A549 (cell line): ENCODE results near the gene RACGAP1.

Experiments
- CHD2 ChIP-seq: fragments of 150-350 bp; IDR thresholded peaks from 2 replicates; pipeline ENCODE4 v1.6.1; 2014; ENCODE audit warnings: low read length; ENCODE audit not compliant: partially characterized antibody
- POLR2A ChIP-seq: IDR thresholded peaks from 2 replicates; pipeline ENCODE4 v1.6.1; 2012; ENCODE audit warnings: mild to moderate bottlenecking, low read length
- RAD21 ChIP-seq, 2 experiments: fragments of >200 bp in 1 of 2; sonication (Bioruptor Twin) in 1 of 2; formaldehyde crosslinking in 1 of 2; IDR thresholded peaks in 1 of 2; conservative IDR thresholded peaks in 1 of 2; 2 replicates in 1 of 2; 3 replicates in 1 of 2; pipeline ENCODE4 v1.6.1; 2012 to 2018; ENCODE audit warnings: inconsistent platforms in 1 of 2
- TF ChIP-seq, protein P1 (sequence below): fragments of 150-350 bp; IDR thresholded peaks from 2 replicates; pipeline ENCODE4 v1.6.1; 2014; ENCODE audit warnings: low read depth, mild to moderate bottlenecking, low read length
- TF ChIP-seq, protein P2 (sequence below): fragments of >200 bp; sonication (Bioruptor Twin); formaldehyde crosslinking; IDR thresholded peaks from 3 replicates; pipeline ENCODE4 v1.5.1; 2016

DNA sequence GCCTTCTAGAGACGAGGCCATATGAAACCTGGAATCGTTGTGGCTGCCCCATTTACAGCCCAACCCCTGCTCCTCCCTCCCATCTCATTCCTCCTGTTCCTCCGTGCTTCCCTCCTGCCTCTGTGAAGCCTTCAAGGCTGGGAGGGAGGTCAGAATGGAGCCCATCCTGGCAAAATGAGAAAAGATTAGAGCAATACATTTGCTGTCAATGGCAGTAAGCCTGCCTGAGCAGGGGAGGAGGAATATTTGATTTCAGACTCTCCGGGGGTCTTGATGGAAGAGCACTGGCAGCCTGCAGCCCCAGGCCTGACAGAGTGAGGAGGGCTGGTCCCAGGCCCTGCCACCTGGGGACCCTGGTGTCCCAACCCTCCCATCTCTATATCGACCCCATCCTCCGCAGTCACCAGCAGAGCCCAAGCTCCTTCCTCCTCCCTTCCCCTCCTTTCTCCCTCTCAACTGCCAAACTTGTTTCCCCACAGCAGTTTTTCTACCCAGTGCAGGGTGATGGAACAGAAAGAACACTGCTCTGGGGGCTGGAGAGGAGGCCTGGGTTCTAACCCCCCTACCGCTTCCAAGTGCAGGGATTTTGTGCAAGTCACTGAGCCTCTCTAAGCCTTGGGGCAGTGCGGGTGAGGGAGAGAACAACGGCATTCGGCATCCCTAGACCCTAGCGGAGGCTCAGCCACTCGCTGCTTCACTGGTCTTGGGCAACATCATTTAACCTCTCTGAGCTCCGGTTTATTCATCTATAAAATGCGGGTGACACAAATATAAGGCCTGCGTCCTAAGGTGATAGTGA is 16.0 kb upstream of the RACGAP1 start:
- TF ChIP-seq RAD21 (conservative IDR thresholded peaks at IDR 0.05 in 1 of 2, IDR thresholded peaks at IDR 0.05 in 1 of 2) (no peak), POLR2A (no peak), CHD2 (no peak)
- TF ChIP-seq, protein P1, sequence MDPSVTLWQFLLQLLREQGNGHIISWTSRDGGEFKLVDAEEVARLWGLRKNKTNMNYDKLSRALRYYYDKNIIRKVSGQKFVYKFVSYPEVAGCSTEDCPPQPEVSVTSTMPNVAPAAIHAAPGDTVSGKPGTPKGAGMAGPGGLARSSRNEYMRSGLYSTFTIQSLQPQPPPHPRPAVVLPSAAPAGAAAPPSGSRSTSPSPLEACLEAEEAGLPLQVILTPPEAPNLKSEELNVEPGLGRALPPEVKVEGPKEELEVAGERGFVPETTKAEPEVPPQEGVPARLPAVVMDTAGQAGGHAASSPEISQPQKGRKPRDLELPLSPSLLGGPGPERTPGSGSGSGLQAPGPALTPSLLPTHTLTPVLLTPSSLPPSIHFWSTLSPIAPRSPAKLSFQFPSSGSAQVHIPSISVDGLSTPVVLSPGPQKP = no peak
- TF ChIP-seq, protein P2, sequence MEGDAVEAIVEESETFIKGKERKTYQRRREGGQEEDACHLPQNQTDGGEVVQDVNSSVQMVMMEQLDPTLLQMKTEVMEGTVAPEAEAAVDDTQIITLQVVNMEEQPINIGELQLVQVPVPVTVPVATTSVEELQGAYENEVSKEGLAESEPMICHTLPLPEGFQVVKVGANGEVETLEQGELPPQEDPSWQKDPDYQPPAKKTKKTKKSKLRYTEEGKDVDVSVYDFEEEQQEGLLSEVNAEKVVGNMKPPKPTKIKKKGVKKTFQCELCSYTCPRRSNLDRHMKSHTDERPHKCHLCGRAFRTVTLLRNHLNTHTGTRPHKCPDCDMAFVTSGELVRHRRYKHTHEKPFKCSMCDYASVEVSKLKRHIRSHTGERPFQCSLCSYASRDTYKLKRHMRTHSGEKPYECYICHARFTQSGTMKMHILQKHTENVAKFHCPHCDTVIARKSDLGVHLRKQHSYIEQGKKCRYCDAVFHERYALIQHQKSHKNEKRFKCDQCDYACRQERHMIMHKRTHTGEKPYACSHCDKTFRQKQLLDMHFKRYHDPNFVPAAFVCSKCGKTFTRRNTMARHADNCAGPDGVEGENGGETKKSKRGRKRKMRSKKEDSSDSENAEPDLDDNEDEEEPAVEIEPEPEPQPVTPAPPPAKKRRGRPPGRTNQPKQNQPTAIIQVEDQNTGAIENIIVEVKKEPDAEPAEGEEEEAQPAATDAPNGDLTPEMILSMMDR = no peak
